Measurements from ENCODE around the gene ST6GALNAC1.

Gene ST6GALNAC1, protein sequence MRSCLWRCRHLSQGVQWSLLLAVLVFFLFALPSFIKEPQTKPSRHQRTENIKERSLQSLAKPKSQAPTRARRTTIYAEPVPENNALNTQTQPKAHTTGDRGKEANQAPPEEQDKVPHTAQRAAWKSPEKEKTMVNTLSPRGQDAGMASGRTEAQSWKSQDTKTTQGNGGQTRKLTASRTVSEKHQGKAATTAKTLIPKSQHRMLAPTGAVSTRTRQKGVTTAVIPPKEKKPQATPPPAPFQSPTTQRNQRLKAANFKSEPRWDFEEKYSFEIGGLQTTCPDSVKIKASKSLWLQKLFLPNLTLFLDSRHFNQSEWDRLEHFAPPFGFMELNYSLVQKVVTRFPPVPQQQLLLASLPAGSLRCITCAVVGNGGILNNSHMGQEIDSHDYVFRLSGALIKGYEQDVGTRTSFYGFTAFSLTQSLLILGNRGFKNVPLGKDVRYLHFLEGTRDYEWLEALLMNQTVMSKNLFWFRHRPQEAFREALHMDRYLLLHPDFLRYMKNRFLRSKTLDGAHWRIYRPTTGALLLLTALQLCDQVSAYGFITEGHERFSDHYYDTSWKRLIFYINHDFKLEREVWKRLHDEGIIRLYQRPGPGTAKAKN

DNA sequence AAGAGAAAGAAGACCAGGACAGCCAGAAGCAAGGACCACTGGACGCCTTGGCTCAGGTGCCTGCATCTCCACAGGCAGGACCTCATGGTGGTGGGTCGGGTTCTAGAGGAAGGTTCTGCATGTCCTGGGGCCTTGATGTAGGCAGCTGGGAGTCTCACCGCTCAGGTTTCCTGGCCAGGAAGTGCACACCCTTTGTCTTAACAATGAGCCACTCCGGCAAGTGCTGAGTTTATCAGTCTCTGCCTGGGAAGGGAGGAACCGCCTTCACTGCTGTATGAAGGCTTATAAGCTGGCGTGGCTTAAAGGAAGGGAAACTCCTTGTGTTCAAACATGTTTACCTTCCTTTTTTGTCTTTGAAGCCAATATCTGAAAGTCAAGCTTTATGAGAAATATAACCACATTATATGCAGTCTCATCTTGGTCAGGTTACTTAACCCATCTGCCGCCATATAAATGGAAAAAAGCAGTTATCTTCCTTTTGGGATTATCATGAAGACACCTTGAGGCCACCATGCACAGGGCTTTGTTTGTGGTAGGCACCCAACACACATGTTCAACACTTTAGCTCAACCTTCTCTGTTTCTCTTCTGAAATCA is at the start of gene ST6GALNAC1:
TSS of gene ST6GALNAC1 (minus strand) at position 205 of the 596 bp plus-strand sequence. CDS start at position 86, 119 bp downstream.
- no peak for DNase-seq (ENCODE audit: low spot score)

DNA sequence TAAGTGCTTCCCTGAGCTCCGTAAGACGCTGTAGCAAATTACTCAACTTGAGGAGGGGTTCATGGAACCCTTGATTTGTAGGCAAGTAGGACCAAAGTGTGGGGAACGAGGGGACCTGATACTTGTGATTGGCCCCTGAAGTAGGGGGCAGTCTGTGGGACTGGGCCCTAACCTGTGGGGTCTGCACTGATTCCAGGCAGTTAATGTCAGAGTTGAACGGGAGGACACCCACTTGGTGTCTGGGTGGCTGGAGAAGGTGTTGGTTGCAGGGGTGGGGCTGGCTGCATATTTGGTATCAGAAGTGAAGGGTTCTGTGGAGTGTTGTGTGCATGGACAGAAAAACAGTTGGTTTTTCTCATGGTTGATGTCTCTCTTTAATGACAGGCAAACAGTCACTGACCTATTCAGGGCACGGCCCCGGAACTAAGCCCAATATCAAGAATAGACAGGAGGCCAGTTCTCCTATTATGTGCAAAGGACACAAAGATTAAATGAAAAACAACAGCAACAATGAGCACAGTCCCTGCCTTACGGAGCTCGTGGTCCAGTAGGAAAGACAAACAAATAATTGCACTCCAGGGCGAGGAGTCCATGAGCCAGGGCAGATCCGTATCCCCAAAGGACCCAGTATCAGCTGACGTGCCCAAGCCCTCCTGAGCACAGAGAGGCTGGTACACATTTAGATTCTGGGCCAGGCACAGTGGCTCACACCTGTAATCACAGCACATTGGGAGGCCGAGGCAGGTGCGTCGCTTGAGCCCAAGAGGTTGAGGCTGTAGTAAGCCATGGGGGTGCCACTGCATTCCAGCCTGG is 48.0 kb upstream of the ST6GALNAC1 start:
- DNase-seq (ENCODE audit: low spot score), result no peak

DNA sequence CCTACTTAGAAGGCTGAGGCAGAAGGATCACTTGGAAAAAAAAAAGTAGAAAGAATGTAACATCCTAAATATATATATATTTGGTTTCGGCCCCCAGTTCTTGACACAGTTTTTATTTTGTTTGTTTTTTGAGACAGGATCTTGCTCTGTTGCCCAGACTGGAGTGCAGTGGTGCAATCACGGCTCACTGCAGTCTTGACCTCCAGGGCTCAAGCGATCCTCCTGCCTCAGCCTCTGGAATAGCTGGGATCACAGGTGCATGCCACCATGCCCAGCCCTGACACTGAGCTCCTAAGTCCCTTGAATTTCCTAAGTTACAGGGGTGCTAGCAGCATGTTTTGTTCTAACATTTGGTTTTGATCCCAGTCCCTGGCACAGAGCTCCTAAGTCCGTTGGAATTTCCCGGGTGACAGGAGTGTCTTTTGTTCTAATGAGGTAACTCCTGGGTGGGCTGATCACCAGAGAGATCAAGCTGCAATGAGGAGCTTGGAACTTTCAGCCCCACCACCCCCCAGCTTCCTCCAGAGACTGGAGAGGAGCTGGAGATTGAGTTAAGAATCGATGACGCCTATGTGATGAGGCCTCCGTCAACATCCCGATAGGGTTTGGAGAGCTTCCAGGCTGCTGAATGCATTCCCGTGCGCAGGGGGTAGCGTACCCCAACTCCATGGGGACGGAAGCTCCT is 47.2 kb upstream of the ST6GALNAC1 start:
- DNase-seq (ENCODE audit: low spot score), result no peak

DNA sequence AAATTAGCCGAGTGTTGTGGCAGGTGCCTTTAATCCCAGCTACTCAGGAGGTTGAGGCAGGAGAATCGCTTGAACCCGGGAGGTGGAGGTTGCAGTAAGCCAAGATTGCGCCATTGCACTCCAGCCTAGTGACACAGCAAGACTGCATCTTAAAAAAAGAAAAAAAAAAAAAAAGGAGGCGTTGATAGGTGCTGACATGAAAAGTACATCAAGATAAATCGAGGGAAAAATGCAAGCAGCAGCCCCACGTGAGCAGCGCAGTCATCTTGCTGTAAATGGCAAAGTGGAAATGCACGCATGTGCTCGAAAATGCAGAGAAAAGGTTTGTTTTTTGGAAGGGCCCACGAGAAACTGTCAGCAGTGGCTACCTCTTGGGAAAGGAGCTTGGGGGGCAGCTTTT is 46.3 kb upstream of the ST6GALNAC1 start:
- no peak for DNase-seq (ENCODE audit: low spot score)

DNA sequence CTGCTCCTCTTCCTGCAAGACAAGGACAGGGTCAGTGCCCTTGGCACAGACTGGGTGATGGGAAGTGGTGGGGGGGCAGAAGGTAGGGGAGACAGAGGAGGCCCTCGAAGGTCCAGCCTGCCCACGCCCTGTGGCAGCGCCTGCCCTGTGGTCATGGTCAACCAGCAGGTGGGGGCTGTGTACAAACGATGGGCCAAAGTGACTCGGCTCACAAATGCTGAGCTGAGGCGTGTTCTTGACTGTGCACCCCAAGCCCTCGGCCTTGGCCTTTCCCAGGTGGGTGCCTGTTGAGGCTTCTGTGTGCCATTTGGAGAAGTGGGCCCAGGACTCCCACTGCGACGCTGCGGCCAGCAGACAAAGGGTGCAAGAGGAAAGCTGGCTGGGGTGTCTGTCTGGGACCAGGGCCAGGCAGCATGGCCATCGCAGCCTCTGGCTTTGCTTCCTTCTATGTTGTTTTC is 44.6 kb upstream of the ST6GALNAC1 start:
- DNase-seq (ENCODE audit: low spot score), result no peak

DNA sequence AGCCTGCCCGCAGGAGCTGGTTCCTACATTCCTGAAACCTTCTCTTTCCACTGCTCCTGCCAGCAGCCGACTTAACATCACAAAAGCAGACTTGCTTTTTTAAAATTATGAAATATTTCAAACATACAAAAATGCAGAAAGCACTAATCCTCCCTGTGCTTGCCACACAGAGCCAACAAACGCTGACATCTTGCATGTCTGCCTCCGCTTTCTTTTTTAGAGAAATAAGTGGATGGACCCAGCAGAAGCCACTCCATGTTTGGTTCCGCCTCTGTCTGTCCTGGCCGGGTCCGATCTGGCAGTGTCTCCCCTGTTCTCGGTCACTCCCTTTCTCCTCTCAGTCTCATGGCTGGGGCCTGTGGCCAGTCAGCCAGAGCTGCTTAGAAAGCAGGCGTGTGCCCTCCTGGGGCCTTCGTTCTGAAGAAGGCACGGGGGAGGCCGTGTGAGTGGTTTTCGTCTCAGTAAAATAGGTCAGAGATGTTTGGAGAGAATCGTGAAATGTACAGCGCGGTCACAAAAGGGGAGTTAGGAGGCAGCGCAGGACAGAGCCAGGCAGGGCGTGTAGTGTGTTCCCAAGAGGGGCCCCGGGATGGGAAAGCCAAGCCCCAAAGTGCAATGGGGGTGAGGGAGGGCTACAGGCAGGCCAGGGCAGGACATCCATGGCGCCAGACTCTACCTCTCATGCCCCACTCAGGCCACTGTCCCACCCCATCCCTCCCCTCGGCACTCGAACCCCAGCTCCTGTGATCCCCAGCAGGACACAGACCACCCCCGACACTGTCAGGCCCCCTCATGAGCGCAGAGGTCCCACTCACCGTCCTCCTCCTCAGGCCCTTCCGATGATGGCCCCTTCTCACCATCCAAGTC is 44.0 kb upstream of the ST6GALNAC1 start:
- DNase-seq (ENCODE audit: low spot score), result no peak

DNA sequence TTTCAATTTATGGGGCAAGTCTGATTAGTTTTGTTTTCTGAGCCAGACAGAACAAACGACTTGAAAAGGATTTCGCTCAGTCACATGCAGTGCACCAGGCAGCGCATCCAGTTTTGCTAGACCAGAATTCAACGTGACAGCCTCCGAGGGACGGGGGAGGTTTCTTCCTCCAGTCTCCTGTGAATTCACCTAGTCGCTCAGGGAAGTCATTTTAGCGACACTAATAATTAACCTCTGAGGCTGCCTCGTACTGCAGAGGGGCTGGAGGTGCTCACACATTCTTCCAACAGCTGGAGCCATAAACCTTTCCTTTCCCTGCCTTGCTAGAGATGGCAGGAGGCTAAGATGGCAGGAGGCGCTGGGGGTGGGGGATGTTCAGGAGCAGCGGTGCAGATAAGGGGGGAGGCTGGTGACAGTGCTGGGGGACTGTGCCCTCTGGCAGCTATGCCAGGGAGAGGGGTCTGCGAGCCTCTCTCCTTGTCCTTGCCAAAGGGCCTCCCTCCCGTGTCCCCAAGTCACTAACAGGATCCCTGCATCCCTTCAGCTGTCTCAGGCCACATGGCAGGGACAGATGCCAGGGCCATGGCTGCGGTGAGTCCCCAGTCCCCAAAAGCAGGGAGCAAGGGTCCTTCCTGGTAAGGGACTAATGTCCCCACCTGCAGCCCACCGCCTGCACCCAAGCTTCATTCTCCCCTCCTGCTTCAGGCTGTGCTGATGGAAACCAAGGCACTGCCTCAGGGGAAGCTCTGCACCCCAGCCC is 43.2 kb upstream of the ST6GALNAC1 start:
- no peak for DNase-seq (ENCODE audit: low spot score)

DNA sequence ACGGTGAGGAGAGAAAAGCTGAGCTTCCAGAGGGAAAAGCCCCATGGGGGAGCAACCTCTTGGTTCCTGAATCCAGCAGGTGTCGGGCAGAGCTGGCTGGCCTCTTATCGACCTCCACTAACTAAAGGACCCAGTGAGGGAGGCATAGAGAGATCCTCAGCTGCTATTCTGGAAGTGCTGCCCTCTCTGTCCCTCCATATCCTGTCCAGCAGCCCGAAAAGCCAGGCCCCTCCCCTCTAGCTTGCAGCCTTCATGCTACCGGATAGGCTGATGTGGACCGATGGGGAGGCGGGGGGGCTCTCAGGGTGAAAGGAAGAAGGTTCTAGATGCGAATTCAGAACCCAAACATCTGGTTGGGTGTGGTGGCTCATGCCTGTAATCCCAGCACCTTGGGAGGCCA is 42.3 kb upstream of the ST6GALNAC1 start:
- DNase-seq (ENCODE audit: low spot score), result no peak

DNA sequence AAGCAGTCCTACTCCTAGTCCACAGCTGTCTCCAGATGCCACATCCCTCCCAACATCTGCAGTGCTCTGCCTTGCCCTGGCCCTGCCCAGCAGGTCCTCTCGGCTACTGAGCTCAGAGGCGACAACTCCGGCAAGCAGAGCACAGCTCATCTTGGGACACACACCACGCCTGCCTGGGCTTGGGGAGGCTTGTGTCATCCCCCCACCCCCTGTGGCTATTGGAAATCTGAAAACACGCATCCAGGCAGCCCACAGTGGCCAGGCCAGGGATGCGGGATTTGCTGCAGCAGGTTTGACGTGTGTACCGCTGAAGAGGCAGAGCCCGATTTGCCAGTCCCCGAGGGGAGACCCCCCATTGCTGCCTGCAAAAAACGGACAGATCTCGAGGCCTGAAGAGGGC is 41.8 kb upstream of the ST6GALNAC1 start:
- no peak for DNase-seq (ENCODE audit: low spot score)

DNA sequence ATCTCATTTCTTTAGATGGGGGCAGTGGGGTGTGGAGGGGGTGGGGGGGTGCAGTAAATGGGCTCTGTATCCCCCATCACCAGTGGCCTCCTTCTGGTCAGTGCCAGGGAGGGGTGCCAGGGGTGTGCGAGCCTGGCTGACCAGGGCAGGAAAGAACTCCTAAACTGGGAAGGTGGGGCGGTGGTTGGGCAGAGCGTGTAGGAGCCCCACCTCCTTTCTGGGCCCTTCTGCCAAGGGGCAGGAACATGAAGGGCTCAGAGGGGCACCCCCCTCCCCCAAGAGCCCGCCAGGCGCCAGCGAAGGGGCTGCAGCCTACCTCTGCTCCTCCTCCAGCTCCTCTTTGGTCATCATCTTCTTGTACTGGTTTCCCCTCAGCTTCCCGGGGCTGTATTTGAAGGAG is 41.2 kb upstream of the ST6GALNAC1 start:
- DNase-seq (ENCODE audit: low spot score), result no peak

DNA sequence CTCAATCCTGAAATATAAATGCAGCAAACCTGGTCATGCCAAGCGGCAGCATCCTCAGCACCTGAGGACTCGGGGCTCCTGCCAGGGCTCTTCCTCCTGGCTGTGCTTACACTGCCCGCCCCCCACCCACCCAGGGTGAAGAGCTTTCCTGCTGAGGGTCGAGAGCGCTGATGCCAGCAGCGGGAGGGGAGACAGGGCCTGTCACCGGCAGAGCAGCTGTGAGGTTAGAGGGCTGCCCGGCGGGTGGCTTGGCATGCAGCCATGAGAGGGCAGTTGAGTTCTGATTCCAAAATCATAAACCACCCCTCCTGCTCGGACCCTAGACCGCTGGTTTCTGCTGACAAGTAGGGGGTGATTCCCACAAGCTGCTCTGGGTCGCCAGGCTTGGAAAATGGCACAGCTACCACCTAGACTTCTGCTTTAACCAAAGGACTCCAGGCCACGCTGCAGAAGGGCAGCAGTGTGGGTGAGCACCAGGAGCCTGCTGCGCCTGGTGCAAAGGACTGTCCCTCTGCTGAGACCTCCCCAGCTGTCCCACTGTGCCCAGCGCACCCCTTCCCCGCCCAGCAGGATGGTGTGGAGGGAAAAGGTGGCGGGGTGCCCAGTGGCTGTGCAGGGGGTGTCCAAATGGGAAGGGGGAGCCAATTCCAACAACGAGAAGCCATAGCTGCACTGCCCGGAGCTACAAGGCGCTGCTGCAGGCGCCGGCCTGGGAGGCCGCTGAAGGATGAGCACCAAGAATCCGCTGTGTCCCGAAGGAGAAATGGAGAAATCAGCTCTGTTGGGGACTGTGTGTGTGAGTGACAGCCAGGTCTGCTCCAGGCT is 40.6 kb upstream of the ST6GALNAC1 start:
- DNase-seq (ENCODE audit: low spot score), result no peak

DNA sequence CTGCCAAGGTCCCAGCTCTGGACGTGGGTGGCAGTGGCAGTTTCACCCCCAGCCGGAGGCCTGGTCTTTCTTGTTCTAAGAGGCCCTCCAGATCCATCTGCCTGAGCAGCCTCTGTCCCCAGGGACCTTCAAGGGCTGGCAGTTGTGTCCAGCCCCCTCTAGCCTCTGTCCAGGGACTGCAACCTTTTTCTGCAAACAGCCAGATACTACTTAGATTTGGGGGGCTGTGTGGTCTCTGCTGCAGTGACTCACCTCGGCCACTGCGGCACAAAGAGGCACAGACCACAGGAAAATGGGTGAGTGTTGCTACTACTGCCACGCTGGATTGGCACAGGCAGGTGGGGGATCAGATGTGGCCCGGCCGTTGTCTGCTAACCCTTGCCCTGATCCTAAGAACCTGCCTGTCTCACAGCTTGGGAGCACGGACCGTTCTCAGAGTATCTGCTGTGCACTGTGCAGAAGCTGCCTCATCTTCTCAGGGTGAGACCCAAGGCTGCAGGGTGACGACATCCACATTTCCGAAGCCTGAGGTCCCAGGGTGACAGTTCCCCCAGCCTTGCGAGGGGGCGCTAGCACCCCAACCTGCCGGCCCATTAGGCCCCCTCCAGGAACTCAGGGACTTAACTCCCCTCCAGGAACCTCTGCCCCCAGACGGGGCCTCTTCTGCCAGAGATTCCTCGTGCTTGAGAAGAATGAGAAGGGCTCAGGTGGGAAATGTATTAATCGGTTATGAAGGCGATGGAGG is 39.6 kb upstream of the ST6GALNAC1 start:
- DNase-seq (ENCODE audit: low spot score), result no peak

DNA sequence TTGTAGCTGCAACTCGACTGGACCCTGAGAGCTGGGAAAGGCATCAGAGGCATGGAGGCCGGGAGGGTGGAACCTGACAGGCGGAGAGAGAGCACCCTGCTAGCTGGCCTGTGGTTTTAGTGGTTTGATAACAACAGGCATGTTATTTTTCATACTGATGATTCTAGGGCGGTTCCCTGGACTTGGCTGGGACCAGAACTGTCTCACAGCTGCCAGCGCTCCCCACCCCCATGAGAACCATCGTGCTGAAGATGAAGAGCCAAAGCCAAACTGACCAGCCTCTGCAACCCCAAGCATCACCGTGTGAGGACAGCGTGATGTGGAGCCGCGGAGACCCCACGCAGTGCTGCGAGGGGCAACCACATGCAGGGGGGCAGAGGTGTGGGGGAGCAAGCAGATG is 38.7 kb upstream of the ST6GALNAC1 start:
- no peak for DNase-seq (ENCODE audit: low spot score)

DNA sequence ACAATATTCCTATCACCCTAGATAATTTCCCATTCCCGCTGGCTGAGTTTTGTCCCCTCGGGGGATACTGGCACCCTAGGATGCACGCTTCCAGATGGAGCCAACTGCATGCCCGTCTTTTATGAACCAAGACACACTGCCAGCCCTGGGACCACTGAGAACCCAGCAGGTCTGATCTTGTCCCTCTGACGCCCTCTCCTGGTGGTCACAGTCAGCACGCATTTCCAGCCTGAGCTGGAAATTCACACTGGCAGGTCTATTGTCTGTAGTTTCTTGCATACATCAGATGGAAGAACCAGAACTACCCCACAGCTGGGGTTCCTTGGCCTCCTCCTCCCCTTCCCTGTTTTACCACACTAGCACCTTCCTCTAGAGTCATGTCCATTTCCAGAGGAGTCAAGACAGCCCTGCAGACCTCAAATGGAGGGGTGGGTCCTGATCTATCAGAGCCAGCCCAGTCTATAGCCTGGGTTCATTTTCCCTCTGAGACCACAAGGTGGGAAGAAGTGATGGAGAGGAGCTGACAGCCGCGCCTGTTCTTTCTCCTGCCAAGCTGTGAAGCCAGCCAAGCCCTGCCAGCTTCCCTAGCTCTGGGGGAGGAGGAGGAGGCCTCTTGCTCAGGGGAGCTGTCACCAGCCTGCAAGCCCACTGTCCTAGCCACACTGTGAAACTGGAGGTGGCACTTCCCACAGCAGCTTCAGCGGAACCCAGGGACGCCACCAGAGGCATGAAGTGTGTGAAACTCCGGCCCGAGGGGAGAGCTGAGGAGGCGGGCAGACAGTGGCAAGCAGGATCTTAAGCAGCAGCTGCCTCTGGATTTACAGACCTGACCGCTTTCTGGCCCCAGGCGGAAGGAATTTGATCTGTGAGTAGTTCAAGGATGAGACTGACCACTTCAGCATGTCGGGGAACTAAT is 37.9 kb upstream of the ST6GALNAC1 start:
- peak; percentile 84 for DNase-seq (ENCODE audit: low spot score)

DNA sequence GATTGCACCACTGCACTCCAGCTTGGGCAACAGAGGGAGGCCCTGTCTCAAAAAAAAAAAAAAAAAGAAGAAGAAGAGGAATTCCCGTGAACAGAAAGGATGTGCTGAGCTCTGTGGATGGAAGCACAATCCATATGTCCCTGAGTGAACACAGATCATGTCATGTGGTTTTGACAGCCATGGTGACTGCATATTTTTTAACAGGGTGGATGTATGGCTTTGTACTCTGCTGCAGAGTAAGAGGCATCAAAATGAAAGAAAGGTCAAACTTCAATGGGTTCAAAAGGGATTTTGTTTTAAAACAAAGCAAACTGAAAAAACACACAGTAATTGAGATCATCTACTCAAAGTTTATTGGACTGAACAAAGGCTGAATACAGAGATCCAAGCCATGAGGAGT is 35.7 kb upstream of the ST6GALNAC1 start:
- no peak for DNase-seq (ENCODE audit: low spot score)

DNA sequence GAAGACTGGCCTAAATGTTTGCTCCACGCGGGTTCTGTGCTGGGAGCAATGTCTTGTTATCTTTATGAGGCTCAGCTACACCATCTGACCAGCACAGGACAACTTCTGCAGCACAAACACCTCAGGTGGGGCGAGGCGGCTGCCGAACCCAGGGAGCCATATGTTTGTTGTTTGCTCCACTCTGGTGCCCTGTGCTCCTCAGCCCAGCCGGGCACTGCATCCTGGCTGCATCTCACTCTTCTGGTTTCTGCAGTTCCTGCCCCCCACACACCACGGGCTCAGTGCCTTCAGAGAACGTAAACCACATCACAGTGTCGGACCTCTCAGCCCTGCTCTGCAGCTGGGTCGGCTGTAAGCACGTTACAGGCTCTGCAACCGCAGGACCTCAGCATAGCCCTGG is 34.8 kb upstream of the ST6GALNAC1 start:
- DNase-seq (ENCODE audit: low spot score), result no peak

DNA sequence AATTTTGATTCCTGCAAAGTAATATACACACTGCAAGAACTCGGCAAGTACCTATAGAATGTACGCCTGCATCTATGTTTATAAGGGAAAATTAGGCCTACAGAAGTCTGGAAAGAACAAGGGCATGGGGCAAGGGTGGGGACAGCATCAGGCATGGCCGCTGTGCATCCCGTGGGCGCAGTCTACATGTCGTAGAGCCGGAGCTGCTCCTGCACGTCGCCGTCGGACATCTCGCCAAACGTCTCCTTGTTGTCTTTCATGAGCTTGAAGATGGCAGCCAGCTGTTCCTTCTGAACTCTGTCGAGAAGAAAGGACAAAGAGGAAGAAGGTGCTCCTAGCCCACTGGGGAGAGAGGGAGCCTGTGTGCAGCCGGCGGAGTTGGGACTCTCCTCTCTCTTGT is 33.8 kb upstream of the ST6GALNAC1 start:
- DNase-seq (ENCODE audit: low spot score), result no peak
